Esophagus squamous epithelium (tissue), 5 donors: ENCODE data around the gene TBCK. TPM values are rescaled to one million over a fixed set of nuclear protein-coding genes. Genes with fewer than 3 reads are reported as not detected.
A peak's percentile ranks its signal among the peaks of the same experiment; 100 is the strongest.

ENCODE experiments used
- DNase-seq: peaks from one replicate; lab custom pipeline; 2025; lab: John Stamatoyannopoulos, UW
- H3K27ac ChIP-seq, 4 donors: fragments of 200-600 bp; sonication (generic); one replicate each; pipeline ENCODE4 v1.5.1; 2016 to 2019; ENCODE audit warnings: mild to moderate bottlenecking in 1 of 4
- H3K27me3 ChIP-seq, 4 donors: fragments of 200-600 bp; sonication (generic); 1 replicate in 3 of 4; 2 replicates in 1 of 4; pipeline versions ENCODE4 v1.5.1 to v1.6.0; 2017 to 2021; ENCODE audit warnings: antibody characterized with exemption in 1 of 4
- H3K36me3 ChIP-seq, 3 donors: fragments of 200-600 bp; sonication (generic); one replicate each; pipeline ENCODE4 v1.5.1; 2016 to 2019
- H3K4me1 ChIP-seq, 3 donors: fragments of 200-600 bp; sonication (generic); one replicate each; pipeline ENCODE4 v1.5.1; 2017 to 2019
- H3K4me3 ChIP-seq, 4 donors: fragments of 200-600 bp; sonication (generic); 1 replicate in 3 of 4; 2 replicates in 1 of 4; pipeline ENCODE4 v1.5.1; 2016 to 2019; ENCODE audit warnings: mild to moderate bottlenecking in 2 of 4, moderate library complexity in 1 of 4
- H3K9me3 ChIP-seq, 3 donors: fragments of 200-600 bp; sonication (generic); one replicate each; pipeline ENCODE4 v1.5.1; 2016 to 2019
- POLR2A ChIP-seq, 4 donors: fragments of 450-650 bp; IDR thresholded peaks; one replicate each; pipeline ENCODE4 v1.6.1; 2017; ENCODE audit warnings: antibody characterized with exemption in 4 of 4, mild to moderate bottlenecking in 4 of 4, moderate library complexity in 3 of 4
- WGBS, 2 donors: methylation state at CpG; one replicate each; pipeline ENCODE4 v1.1.5; 2018; 5-methylcytosine and 5-hydroxymethylcytosine counted together
- intact Hi-C: fragments of 100-400 bp; cut with DNase I; formaldehyde crosslinking; loops from one replicate; pipeline ENCODE4 v1.15.0; 2022
- total RNA-seq, 4 donors: library from RNA; depleted of rRNA; stranded (reverse); fragments of >200 nt; gene quantifications; one replicate each; pipeline ENCODE4 v1.1.0, GENCODE V29; 2016
- TF ChIP-seq, protein P1 (sequence below), 6 experiments: fragments of 450-650 bp in 4 of 6; fragments of 200-600 bp in 2 of 6; sonication (generic) in 2 of 6; IDR thresholded peaks; one replicate each; pipeline ENCODE4 v1.5.1; 2016 to 2019; ENCODE audit warnings: antibody characterized with exemption in 6 of 6, mild to moderate bottlenecking in 4 of 6, moderate library complexity in 4 of 6
- donor health status: DM: yes; HTN: yes; CAD: no.

TBCK gene
- total RNA-seq, 4 donors from 2014 or later = 14.2 to 29.8 (median 16.9) TPM

DNA sequence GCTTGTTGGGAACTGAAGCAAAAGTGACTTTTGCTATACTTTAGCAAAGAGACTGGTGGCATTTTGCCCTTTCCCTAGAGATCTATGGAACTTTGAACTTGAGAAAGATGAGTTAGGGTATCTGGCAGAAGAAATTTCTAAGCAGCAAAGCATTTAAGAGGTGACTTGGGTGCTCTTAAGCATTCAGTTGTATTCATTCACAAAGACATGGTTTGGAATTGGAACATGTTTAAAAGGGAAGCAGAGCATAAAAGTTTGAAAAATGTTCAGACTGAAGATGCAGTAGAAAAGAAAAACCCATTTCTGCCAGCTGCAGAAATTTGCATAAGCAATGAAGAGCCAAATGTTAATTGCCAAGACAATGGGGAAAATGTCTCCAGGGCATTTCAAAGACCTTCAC, 21.9 kb upstream of the TBCK start:
- intact Hi-C loops = no loop called here
- Histone ChIP-seq H3K36me3 (peaks cover 0 to 88% (median 16%) of the 10 kb centered on the region in 3 donors), H3K4me1 (no peaks in the 10 kb centered on the region), H3K9me3 (no peaks in the 10 kb centered on the region), H3K27ac (no peak overlapping the region), H3K4me3 (no peak overlapping the region), H3K27me3 (no peaks in the 10 kb centered on the region)
- DNase-seq = no peak
- TF ChIP-seq, protein P1, sequence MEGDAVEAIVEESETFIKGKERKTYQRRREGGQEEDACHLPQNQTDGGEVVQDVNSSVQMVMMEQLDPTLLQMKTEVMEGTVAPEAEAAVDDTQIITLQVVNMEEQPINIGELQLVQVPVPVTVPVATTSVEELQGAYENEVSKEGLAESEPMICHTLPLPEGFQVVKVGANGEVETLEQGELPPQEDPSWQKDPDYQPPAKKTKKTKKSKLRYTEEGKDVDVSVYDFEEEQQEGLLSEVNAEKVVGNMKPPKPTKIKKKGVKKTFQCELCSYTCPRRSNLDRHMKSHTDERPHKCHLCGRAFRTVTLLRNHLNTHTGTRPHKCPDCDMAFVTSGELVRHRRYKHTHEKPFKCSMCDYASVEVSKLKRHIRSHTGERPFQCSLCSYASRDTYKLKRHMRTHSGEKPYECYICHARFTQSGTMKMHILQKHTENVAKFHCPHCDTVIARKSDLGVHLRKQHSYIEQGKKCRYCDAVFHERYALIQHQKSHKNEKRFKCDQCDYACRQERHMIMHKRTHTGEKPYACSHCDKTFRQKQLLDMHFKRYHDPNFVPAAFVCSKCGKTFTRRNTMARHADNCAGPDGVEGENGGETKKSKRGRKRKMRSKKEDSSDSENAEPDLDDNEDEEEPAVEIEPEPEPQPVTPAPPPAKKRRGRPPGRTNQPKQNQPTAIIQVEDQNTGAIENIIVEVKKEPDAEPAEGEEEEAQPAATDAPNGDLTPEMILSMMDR (IDR thresholded peaks at IDR 0.05) = no peak
- no peak for TF ChIP-seq POLR2A (IDR thresholded peaks at IDR 0.05)

DNA sequence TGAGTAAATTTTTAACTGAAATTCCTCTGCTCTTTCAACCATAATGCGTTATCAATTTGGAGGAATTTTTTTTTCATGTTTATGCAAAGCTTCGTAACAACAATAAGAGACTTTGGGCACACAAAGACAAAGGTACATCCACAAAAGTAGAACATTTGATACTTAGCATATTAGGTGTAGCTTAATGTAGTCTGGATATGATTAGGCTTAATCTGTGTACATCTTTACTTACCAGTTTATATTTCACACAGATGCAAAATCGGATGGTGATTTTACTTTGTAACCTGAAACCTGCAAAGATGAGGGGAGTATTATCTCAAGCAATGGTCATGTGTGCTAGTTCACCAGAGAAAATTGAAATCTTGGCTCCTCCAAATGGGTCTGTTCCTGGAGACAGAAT, 20.6 kb upstream of the TBCK start:
- Histone ChIP-seq H3K27me3 (no peaks in the 10 kb centered on the region), H3K4me3 (no peak overlapping the region), H3K4me1 (no peaks in the 10 kb centered on the region), H3K36me3 (peaks cover 0 to 98% (median 16%) of the 10 kb centered on the region in 3 donors), H3K27ac (no peak overlapping the region), H3K9me3 (no peaks in the 10 kb centered on the region)
- WGBS, 2 donors = 92 to 94% methylated on average over 3 of the region's 3 CpGs
- DNase-seq = no peak
- TF ChIP-seq, protein P1 (IDR thresholded peaks at IDR 0.05) = no peak
- no peak for TF ChIP-seq POLR2A (IDR thresholded peaks at IDR 0.05)
- intact Hi-C loops = no loop called here

DNA sequence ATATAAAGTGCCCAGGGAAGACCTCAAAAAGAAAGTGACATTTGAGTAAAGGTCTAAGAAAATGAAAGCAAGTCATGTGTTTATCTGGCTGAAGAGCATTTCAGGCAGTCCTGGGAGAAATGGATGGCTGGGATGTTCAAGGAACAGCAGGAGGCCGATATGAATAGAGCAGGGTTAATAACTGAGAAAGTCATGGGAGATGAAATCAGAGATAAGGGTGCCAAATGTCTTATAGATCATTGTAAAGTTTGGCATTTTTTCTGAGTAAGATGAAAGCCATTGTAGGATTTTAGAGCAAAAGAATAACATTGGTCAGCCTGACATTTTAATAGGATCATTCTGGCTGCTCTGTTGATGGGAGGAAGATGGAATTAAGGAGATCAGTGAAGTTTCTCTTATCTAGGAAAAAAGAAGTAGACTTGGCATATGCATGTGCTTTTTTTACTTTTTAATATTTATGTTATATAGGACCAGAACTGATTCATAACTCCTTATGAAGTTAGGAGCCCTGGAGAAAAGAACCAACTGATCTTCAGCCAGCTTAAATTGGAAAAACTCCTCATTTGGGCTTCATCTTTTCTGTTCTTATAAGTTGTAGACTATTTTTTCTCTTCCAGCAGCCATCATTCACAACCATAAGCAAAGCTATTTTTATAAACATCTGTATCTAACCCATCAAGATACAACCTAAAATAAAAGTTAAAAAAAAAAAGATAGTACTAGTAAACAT, 18.9 kb upstream of the TBCK start:
- H3K27ac ChIP-seq = no peak overlapping the region
- H3K4me3 ChIP-seq = no peak overlapping the region
- TF ChIP-seq POLR2A (IDR thresholded peaks at IDR 0.05) = no peak
- TF ChIP-seq, protein P1 (IDR thresholded peaks at IDR 0.05) = no peak
- DNase-seq = no peak
- peaks cover 0 to 98% (median 16%) of the 10 kb centered on the region in 3 donors for H3K36me3 ChIP-seq
- no peaks in the 10 kb centered on the region for H3K4me1 ChIP-seq
- no peaks in the 10 kb centered on the region for H3K27me3 ChIP-seq
- no peaks in the 10 kb centered on the region for H3K9me3 ChIP-seq
- intact Hi-C loops = no loop called here
- 68 to 86% methylated on average over 1 of the region's 1 CpG for WGBS, 2 donors

DNA sequence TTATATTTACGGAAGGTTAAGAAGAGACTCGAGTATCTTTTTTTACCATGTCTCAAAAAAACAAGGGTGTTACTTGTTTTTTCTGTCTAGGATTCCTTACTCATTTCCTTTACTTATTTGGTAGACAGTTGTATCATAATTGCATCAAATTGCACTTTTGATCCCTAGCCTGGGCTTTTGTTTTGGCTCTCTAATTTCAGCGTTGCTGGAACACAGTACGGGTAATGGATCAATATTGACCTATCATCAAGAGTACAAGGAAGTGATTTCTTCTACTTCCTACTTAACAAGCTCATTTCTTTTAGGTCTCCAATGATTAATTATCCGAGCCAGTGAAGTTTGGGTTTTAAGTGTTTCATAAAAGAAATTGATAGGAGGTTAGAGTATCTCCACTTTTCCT, 17.2 kb upstream of the TBCK start:
- intact Hi-C loops = no loop called here
- H3K9me3 ChIP-seq = no peaks in the 10 kb centered on the region
- H3K27ac ChIP-seq = no peak overlapping the region
- H3K27me3 ChIP-seq = no peaks in the 10 kb centered on the region
- whole genome bisulfite sequencing, 2 donors = 81 to 96% methylated on average over 5 of the region's 5 CpGs
- H3K36me3 ChIP-seq = peaks cover 0 to 100% (median 16%) of the 10 kb centered on the region in 3 donors
- H3K4me1 ChIP-seq = no peaks in the 10 kb centered on the region
- H3K4me3 ChIP-seq = no peak overlapping the region
- TF ChIP-seq, protein P1 (IDR thresholded peaks at IDR 0.05) = no peak
- no peak for TF ChIP-seq POLR2A (IDR thresholded peaks at IDR 0.05)
- DNase-seq = no peak

DNA sequence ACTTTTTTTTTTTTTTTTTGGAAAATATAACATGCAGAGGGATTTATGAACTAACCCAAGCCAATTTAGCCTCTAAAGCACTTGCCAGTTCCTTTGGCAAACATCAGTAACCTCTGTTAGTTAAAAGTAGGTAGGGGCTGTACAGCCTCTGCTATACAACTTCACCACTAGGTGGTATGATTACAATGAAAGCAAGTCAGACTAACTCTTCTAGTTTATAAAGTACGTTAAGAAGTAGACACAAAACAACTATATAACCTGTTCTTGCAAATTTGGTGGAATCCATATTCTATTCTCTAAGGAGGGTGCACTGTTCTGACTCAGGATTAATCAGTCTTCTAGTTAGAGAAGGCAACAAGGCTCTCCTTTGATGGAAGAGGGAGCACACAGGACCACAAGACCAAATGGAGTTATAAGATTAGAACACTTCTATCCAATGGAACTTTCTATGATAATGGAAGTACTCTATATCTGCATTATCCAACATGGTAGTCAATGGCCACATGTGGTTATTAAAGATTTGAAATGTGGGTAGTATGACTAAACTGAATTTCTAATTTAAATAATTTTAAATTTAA, 13.1 kb upstream of the TBCK start:
- Histone ChIP-seq H3K27ac (no peak overlapping the region), H3K36me3 (peaks cover 0 to 99% (median 5%) of the 10 kb centered on the region in 3 donors), H3K27me3 (no peaks in the 10 kb centered on the region), H3K9me3 (no peaks in the 10 kb centered on the region), H3K4me1 (no peaks in the 10 kb centered on the region), H3K4me3 (no peak overlapping the region)
- WGBS, 2 donors = 20 to 43% methylated on average over 1 of the region's 1 CpG
- DNase-seq = no peak
- TF ChIP-seq, protein P1 (IDR thresholded peaks at IDR 0.05) = peak in 4 of 6 experiments; percentile 27 to 59 (median 34)
- TF ChIP-seq POLR2A (IDR thresholded peaks at IDR 0.05) = no peak
- intact Hi-C loops = no loop called here
